Fibroblast of lung (primary cell): ENCODE results near the gene COL4A1. TPM values are rescaled to one million over a fixed set of nuclear protein-coding genes. Genes with fewer than 3 reads are reported as not detected.
A peak's percentile ranks its signal among the peaks of the same experiment; 100 is the strongest.

Experiments
- DNase-seq, 2 donors: peaks; one replicate each; pipeline versions ENCODE4 v3.0.0 to v3.0.0-alpha.2; 2010; ENCODE audit warnings: low read depth in 2 of 2
- H2AFZ ChIP-seq: 2 replicates; pipeline ENCODE4 v1.5.1; 2012; ENCODE audit warnings: low read length, control low read depth, inconsistent platforms
- H3K27ac ChIP-seq: 2 replicates; pipeline ENCODE4 v1.5.1; 2011; ENCODE audit warnings: low read length, control low read depth; ENCODE audit not compliant: insufficient read depth
- H3K27me3 ChIP-seq: 2 replicates; pipeline ENCODE4 v1.5.1; 2011; ENCODE audit warnings: mild to moderate bottlenecking, low read length; ENCODE audit not compliant: control insufficient read depth, insufficient read depth
- H3K36me3 ChIP-seq: 2 replicates; pipeline ENCODE4 v1.5.1; 2011; ENCODE audit warnings: low read length; ENCODE audit not compliant: control insufficient read depth, insufficient read depth
- H3K4me1 ChIP-seq: 2 replicates; pipeline ENCODE4 v1.5.1; 2011; ENCODE audit warnings: low read length; ENCODE audit not compliant: control insufficient read depth, insufficient read depth; ENCODE audit errors: extremely low read depth
- H3K4me2 ChIP-seq: 2 replicates; pipeline ENCODE4 v1.5.1; 2011; ENCODE audit warnings: low read length, control low read depth; ENCODE audit not compliant: insufficient read depth; ENCODE audit errors: extremely low read depth
- H3K4me3 ChIP-seq, 4 experiments: fragments of 200-600 bp in 1 of 4; sonication (generic) in 1 of 4; replicated peaks in 1 of 4; 2 replicates each; pipeline ENCODE4 v1.5.1; 2011 to 2016; ENCODE audit warnings: low read length in 4 of 4, low read depth in 3 of 4, mild to moderate bottlenecking in 3 of 4, control low read depth in 2 of 4, inconsistent platforms in 1 of 4, mixed read lengths in 1 of 4; ENCODE audit not compliant: insufficient read depth in 1 of 4; ENCODE audit errors: control extremely low read depth in 1 of 4
- H3K79me2 ChIP-seq: 2 replicates; pipeline ENCODE4 v1.5.1; 2012; ENCODE audit warnings: mild to moderate bottlenecking, low read length, inconsistent platforms; ENCODE audit not compliant: control insufficient read depth, insufficient read depth
- H3K9ac ChIP-seq: 2 replicates; pipeline ENCODE4 v1.5.1; 2011; ENCODE audit warnings: mild to moderate bottlenecking, low read length, control low read depth; ENCODE audit not compliant: insufficient read depth
- H3K9me3 ChIP-seq: 2 replicates; pipeline ENCODE4 v1.5.1; 2012; ENCODE audit warnings: low read depth, low read length; ENCODE audit not compliant: control insufficient read depth, insufficient read depth
- H4K20me1 ChIP-seq: 2 replicates; pipeline ENCODE4 v1.5.1; 2011; ENCODE audit warnings: low read length; ENCODE audit not compliant: control insufficient read depth, insufficient read depth; ENCODE audit errors: extremely low read depth
- EZH2 ChIP-seq: IDR thresholded peaks from 2 replicates; pipeline ENCODE4 v1.5.1; 2012; ENCODE audit warnings: low read length, control low read depth, mild to moderate bottlenecking; ENCODE audit errors: missing control alignments
- polyA plus RNA-seq, 2 donors: library from polyadenylated mRNA; depleted of rRNA in 1 of 2; stranded (reverse) in 1 of 2; unstranded in 1 of 2; fragments of >200 nt; gene quantifications; 2 replicates each; pipeline ENCODE4 v1.2.1, GENCODE V29; 2011 to 2012; ENCODE audit warnings: missing spikeins in 1 of 2
- total RNA-seq: library from RNA; depleted of rRNA; stranded (reverse); fragments of >200 nt; gene quantifications from 2 replicates; pipeline ENCODE4 v1.2.1, GENCODE V29; 2014
- TF ChIP-seq, protein P1 (sequence below), 2 donors: IDR thresholded peaks in 1 of 2; conservative IDR thresholded peaks in 1 of 2; 1 replicate in 1 of 2; 2 replicates in 1 of 2; pipeline ENCODE4 v1.5.1; 2011 to 2012; ENCODE audit warnings: low read length in 2 of 2, control low read depth in 1 of 2, inconsistent platforms in 1 of 2, low read depth in 1 of 2, mild to moderate bottlenecking in 1 of 2

COL4A1 gene
- total and polyA plus RNA-seq, 2 donors (not counting 1 experiment from before 2014, with no cell fraction given) = 34.0 to 607 TPM

- peaks cover 23% of the 10 kb centered on the region for H3K79me2 ChIP-seq
- no peaks in the 10 kb centered on the region for H3K27me3 ChIP-seq
- no peaks in the 10 kb centered on the region for H3K36me3 ChIP-seq
- no peak for DNase-seq
- no peak overlapping the region for H3K9ac ChIP-seq
- no peak overlapping the region for H2AFZ ChIP-seq
- no peak overlapping the region for H3K27ac ChIP-seq
- H3K4me2 ChIP-seq = no peak overlapping the region
- peaks cover 21% of the 10 kb centered on the region for H3K4me1 ChIP-seq
- H3K4me3 ChIP-seq = no peak overlapping the region
- TF ChIP-seq EZH2 = no peak
- TF ChIP-seq, protein P1, sequence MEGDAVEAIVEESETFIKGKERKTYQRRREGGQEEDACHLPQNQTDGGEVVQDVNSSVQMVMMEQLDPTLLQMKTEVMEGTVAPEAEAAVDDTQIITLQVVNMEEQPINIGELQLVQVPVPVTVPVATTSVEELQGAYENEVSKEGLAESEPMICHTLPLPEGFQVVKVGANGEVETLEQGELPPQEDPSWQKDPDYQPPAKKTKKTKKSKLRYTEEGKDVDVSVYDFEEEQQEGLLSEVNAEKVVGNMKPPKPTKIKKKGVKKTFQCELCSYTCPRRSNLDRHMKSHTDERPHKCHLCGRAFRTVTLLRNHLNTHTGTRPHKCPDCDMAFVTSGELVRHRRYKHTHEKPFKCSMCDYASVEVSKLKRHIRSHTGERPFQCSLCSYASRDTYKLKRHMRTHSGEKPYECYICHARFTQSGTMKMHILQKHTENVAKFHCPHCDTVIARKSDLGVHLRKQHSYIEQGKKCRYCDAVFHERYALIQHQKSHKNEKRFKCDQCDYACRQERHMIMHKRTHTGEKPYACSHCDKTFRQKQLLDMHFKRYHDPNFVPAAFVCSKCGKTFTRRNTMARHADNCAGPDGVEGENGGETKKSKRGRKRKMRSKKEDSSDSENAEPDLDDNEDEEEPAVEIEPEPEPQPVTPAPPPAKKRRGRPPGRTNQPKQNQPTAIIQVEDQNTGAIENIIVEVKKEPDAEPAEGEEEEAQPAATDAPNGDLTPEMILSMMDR (conservative IDR thresholded peaks at IDR 0.05 in 1 of 2, IDR thresholded peaks at IDR 0.05 in 1 of 2; ENCODE audit: low read depth in 1 of 2, low read length in 2 of 2) = no peak
- H4K20me1 ChIP-seq = no peaks in the 10 kb centered on the region
- no peaks in the 10 kb centered on the region for H3K9me3 ChIP-seq
Measured at GRCh38 chr13:110231348-110232047, 75.5 kb downstream of the COL4A1 start.

DNA sequence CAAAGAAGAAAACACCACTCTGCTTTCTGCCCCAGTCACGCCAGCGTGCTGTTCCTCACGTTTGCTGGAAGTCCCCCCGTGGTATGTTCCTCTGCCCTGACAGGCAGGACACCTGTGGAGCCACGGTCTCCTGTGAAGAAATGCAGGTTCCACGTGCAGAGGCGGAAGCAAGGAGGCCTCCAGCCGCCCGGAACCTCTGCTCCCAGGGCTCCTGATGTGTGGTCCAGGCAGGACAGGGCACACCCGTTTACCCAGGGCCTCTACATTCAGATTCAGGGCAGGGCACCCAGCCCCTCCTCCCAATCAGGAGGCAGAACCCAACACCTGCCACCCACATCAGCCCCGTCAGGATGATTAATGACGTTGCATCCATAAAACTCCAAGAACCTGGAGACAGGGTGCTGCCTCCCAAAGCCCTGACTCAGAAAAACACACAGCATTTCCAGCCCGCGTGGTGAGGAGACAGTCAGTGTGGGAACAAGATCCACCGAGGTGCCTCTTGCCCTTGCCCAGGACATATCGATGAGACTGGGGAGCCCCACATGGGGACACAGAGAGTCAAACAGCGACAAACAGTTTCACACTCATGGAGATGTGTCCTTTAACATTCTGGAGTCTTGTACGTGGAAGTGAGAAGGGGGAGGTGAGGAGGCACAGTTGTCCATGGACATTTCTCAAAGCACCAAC is 76.2 kb downstream of the COL4A1 start:
- DNase-seq = no peak
- Histone ChIP-seq H2AFZ (no peak overlapping the region), H3K79me2 (peaks cover 23% of the 10 kb centered on the region), H3K9ac (no peak overlapping the region), H3K36me3 (no peaks in the 10 kb centered on the region), H3K4me3 (no peak overlapping the region), H3K4me1 (peaks cover 23% of the 10 kb centered on the region), H3K27ac (no peak overlapping the region), H4K20me1 (no peaks in the 10 kb centered on the region), H3K27me3 (no peaks in the 10 kb centered on the region), H3K9me3 (no peaks in the 10 kb centered on the region), H3K4me2 (no peak overlapping the region)
- TF ChIP-seq EZH2 = no peak
- TF ChIP-seq, protein P1 (conservative IDR thresholded peaks at IDR 0.05 in 1 of 2, IDR thresholded peaks at IDR 0.05 in 1 of 2; ENCODE audit: low read depth in 1 of 2, low read length in 2 of 2) = no peak

GRCh38 chr13:110229905-110230563 is 76.9 kb downstream of the COL4A1 start:
- Histone ChIP-seq H3K4me1 (peaks cover 23% of the 10 kb centered on the region), H3K27me3 (no peaks in the 10 kb centered on the region), H3K4me2 (no peak overlapping the region), H3K9ac (no peak overlapping the region), H3K27ac (peak overlapping the region; percentile 59), H3K4me3 (no peak overlapping the region), H3K79me2 (peaks cover 23% of the 10 kb centered on the region), H3K9me3 (no peaks in the 10 kb centered on the region), H4K20me1 (no peaks in the 10 kb centered on the region), H2AFZ (no peak overlapping the region), H3K36me3 (no peaks in the 10 kb centered on the region)
- DNase-seq = no peak
- no peak for TF ChIP-seq EZH2
- TF ChIP-seq, protein P1 (conservative IDR thresholded peaks at IDR 0.05 in 1 of 2, IDR thresholded peaks at IDR 0.05 in 1 of 2; ENCODE audit: low read depth in 1 of 2, low read length in 2 of 2) = no peak
